H7 (cell line): Measurements from ENCODE around the gene MTHFS. TPM values are rescaled to one million over a fixed set of nuclear protein-coding genes. Genes with fewer than 3 reads are reported as not detected.
"Not testable (repeated sequence)": the region's sequence is repeated elsewhere in the genome, so short reads cannot be mapped to it uniquely, and the experiment has no call there.

ENCODE experiments used
- DNase-seq: peaks from one replicate; pipeline ENCODE4 v3.0.0; 2012
- H3K27me3 ChIP-seq: 2 replicates; pipeline ENCODE4 v1.6.0; 2011; ENCODE audit warnings: mild to moderate bottlenecking, low read length; ENCODE audit not compliant: control insufficient read depth, insufficient read depth
- H3K36me3 ChIP-seq: replicated peaks from 2 replicates; pipeline ENCODE4 v1.5.1; 2011; ENCODE audit warnings: low read length; ENCODE audit not compliant: control insufficient read depth, insufficient read depth
- H3K4me3 ChIP-seq: 2 replicates; pipeline ENCODE4 v1.5.1; 2011; ENCODE audit warnings: low read depth, mild to moderate bottlenecking, control low read depth, low read length, moderate library complexity; ENCODE audit not compliant: insufficient read depth
- total RNA-seq: library from RNA; depleted of rRNA; stranded (reverse); fragments of >200 nt; shearing (Covaris generic); gene quantifications from 2 replicates; pipeline ENCODE4 v1.2.3, GENCODE V29; 2014

MTHFS gene
- total RNA-seq, 1 experiment from 2014 or later, result 13.9 TPM

- Histone ChIP-seq H3K4me3 (peak overlapping the region; percentile 99), H3K36me3 (no peaks in the 10 kb centered on the region), H3K27me3 (no peaks in the 10 kb centered on the region)
- peak; percentile 88 for DNase-seq
Measured at GRCh38 chr15:79923079-79923514, 26.3 kb upstream of the MTHFS start.

DNA sequence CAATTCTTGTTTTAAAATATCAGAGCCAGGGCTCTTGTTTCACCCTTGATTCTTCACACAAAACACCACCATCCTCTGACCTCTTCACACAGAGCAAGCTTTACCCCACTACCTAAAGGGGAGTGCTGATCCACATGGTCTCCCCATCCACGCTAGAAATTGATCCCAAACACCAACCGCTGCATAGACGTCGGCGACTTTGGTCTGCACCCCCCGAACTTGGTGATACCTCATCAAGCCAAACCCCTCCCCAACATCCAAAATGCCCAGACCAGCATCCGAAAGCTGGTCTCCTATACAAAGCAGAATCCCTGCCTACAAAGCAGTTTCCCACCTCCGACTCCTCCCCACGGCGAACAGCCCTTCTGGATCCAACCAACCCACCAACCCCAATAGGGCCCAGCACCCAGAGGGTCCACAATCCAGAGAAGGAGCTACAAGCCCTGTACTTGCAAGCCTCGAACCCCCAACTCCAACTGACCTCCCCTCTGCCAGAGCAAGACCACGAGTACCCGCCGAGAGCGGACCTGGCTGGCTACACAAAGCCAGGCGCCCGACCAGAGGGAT is 25.8 kb upstream of the MTHFS start:
- Histone ChIP-seq H3K27me3 (no peaks in the 10 kb centered on the region), H3K36me3 (no peaks in the 10 kb centered on the region), H3K4me3 (peak overlapping the region; percentile 99)
- no peak for DNase-seq

DNA sequence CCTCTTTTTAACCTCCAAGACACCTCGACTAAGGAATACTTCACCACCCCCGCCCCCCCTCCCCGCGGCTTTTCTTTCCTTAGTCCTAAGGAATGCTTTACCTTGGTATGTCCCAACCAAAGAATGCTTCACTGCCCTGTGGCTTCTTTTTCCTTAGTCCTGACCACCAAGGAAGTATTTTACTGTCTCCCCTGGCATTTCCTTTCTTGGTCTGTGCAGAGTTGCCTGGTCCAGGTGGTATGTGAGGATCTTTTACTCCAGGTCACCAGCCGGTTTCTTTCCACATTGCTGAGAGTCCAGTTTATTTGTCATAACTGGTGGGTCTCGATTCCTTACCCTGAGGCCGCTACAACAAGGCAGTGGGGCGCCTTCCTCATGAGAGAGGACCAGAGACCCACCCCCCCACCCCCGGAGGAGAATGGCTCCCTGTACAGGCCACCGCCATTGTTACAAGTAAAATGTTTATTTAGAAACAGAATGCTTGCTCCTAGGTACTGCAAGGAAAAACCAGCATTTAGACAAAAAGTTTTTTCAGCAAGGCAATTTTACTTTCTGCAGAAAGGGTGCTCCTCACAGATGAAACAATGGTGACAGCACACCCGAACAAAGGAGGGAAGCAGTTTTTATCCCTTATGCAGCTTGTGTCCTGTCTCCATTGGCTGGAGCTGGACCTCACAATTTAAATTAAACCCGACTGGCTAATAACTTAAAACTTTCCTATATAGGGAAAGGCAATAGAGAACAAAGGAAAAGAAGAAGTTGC is 23.1 kb upstream of the MTHFS start:
- no peak for DNase-seq
- Histone ChIP-seq H3K36me3 (no peaks in the 10 kb centered on the region), H3K27me3 (no peaks in the 10 kb centered on the region), H3K4me3 (peak overlapping the region; percentile 30; the same call in 1 of the 2 replicates)

DNA sequence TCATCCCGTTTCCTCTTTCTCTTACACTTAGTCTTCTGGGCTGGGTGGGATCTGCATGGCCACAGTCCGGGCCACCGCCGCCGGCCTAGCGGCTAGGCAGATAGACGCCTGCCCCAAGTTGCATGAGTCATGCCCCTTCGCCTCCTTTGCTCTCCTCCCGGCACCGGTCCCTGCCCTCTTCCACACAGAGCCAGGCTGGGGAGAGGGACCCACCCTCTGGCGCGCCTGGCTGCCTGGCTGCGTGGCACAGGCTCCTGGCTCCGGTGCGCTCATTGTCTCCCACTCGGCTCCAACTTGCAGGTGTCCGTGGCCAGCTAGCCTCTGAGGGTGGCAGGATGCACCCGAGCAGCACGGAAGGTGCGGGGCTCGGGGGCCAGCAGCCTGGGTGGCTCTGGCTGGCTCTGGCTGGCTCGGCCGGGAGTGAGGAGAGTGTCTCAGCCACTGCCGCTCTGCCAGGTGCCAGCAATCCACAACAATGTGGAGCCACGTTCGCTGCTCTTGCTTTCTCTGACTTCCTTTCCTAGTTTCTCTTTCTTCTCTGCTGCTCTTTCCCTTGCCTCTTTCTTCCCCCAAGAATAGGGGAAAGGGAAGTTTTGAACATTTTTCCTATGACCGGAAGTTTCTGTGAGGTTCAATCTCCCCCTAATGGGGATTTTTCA is 22.4 kb upstream of the MTHFS start:
- H3K27me3 ChIP-seq, result no peaks in the 10 kb centered on the region
- peak overlapping the region; percentile 30; the same call in 1 of the 2 replicates for H3K4me3 ChIP-seq
- H3K36me3 ChIP-seq, result no peaks in the 10 kb centered on the region
- peak; percentile 39 for DNase-seq

GRCh38 chr15:79918278-79918677 is 21.5 kb upstream of the MTHFS start:
- H3K4me3 ChIP-seq, result no peak overlapping the region
- DNase-seq, result no peak
- H3K27me3 ChIP-seq, result no peaks in the 10 kb centered on the region
- H3K36me3 ChIP-seq, result no peaks in the 10 kb centered on the region

- H3K4me3 ChIP-seq, result no peak overlapping the region
- DNase-seq, result no peak
- H3K36me3 ChIP-seq, result no peaks in the 10 kb centered on the region; the same call in 1 of the 2 replicates
- no peaks in the 10 kb centered on the region for H3K27me3 ChIP-seq
Measured at GRCh38 chr15:79916502-79917132, 19.8 kb upstream of the MTHFS start.

- H3K36me3 ChIP-seq, H3K27me3 ChIP-seq, H3K4me3 ChIP-seq, DNase-seq: not testable (repeated sequence)
Measured at GRCh38 chr15:79915776-79916501, 19.1 kb upstream of the MTHFS start.

DNA sequence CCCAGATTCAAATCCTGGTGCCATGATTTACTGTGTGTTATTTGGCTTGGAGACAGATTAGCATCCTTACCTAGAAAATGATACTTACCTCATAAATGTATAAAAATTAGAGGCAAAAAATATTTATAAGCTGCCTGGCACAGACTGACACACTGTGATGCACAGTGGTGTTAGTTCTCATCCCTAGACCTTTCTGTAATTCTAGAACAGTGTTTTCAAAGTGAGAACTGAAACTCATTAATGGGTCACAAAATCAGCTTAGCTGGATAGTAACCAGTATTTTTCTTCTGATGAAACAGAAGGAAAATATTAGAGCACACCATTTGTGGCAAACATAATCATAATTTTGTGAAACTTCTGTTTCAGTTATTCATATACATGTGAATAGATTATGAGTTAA is 17.9 kb upstream of the MTHFS start:
- no peak for DNase-seq
- Histone ChIP-seq H3K36me3 (no peaks in the 10 kb centered on the region; the same call in 1 of the 2 replicates), H3K27me3 (no peaks in the 10 kb centered on the region), H3K4me3 (no peak overlapping the region)

DNA sequence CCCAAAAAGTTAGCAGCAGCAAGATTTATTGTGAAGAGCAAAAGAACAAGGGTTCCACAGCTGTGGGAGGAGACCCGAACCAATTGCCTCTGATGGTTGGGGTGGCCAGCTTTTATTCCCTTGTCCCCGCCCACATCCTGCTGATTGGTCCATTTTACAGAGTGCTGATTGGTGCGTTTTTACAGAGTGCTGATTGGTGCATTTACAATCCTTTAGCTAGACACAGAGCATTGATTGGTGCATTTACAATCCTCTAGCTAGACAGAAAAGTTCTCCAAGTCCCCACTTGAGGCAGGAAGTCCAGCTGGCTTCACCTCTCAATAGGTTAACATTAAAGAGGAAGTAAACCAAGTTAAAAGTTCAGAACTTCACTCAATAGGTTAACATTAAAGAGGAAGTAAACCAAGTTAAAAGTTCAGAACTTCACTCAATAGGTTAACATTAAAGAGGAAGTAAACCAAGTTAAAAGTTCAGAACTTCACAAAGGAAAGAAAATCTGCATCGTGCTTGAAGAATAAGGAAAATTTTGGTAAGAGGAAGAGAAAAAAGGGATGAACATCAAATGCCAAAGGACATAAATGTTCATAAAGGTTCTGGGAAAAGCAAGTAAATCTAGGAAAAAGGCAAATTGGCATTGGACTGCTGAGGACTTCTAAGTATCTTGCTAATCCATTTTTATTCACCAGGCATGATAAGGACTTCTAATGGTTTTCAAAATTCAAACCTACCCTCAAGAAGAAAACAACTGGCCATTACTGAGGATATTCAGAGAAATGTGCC is 12.9 kb upstream of the MTHFS start:
- not testable (repeated sequence) for H3K36me3 ChIP-seq, H3K27me3 ChIP-seq, DNase-seq, H3K4me3 ChIP-seq

GRCh38 chr15:79904271-79904670 is 7.5 kb upstream of the MTHFS start:
- H3K27me3 ChIP-seq, result no peaks in the 10 kb centered on the region
- no peak for DNase-seq

DNA sequence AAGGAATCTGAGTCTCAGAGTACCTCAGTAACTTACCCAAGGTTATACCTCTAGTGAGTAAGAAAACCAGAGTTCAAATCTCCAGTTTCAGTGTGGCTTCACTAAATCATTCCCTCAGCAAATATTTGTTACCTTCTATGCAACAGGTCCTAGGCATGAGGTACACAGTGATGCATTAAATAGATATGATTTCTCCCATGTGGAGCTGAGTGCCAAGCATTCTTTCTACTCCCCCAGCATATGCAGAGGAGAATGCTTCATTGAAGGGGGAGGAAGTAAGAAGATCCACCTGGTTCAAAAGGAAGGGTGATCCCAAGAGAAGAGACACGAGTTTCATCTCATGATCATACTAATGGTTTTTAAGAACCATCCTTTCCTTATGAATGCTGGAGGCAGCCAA is 6.8 kb upstream of the MTHFS start:
- H3K36me3 ChIP-seq, result peaks cover 1% of the 10 kb centered on the region; the same call in 1 of the 2 replicates
- H3K4me3 ChIP-seq, result no peak overlapping the region
- no peaks in the 10 kb centered on the region for H3K27me3 ChIP-seq
- no peak for DNase-seq

More at GRCh38 chr15:79904271-79904670, 7.5 kb upstream of the MTHFS start:
- Histone ChIP-seq H3K4me3 (no peak overlapping the region), H3K36me3 (peaks cover 1% of the 10 kb centered on the region; the same call in 1 of the 2 replicates)

GRCh38 chr15:79903144-79903543 is 6.3 kb upstream of the MTHFS start:
- no peak overlapping the region for H3K4me3 ChIP-seq
- peaks cover 1% of the 10 kb centered on the region; the same call in 1 of the 2 replicates for H3K36me3 ChIP-seq
- H3K27me3 ChIP-seq, result no peaks in the 10 kb centered on the region
- no peak for DNase-seq

- no peak overlapping the region for H3K4me3 ChIP-seq
- peaks cover 1% of the 10 kb centered on the region; the same call in 1 of the 2 replicates for H3K36me3 ChIP-seq
- no peaks in the 10 kb centered on the region for H3K27me3 ChIP-seq
- DNase-seq, result no peak
Measured at GRCh38 chr15:79901958-79902357, 5.1 kb upstream of the MTHFS start.
